HepG2 (cell line): ENCODE data around the gene ENTREP3. TPM values are rescaled to one million over a fixed set of nuclear protein-coding genes. Genes with fewer than 3 reads are reported as not detected.

Experiments used
- CBFB ChIP-seq: sonication (generic); formaldehyde crosslinking; IDR thresholded peaks from 2 replicates; pipeline ENCODE4 v1.4.0; 2020; ENCODE audit warnings: missing genetic modification reagents
- HMGXB4 ChIP-seq, 2 experiments: sonication (generic) in 1 of 2; formaldehyde crosslinking in 1 of 2; IDR thresholded peaks; 2 replicates each; pipeline versions ENCODE4 v1.4.0 to v1.6.1; 2018 to 2020; ENCODE audit warnings: missing genetic modification reagents in 2 of 2, borderline replicate concordance in 1 of 2, low read depth in 1 of 2, mild to moderate bottlenecking in 1 of 2, missing biosample characterization in 1 of 2
- HNF1A ChIP-seq, 2 experiments: sonication (generic) in 1 of 2; formaldehyde crosslinking in 1 of 2; IDR thresholded peaks; 2 replicates each; pipeline versions ENCODE4 v1.4.0 to v1.6.1; 2016 to 2020; ENCODE audit warnings: borderline replicate concordance in 1 of 2, low read depth in 1 of 2, mild to moderate bottlenecking in 1 of 2, missing genetic modification reagents in 1 of 2
- PRDM4 ChIP-seq: sonication (generic); formaldehyde crosslinking; IDR thresholded peaks from 2 replicates; pipeline ENCODE4 v1.9.0; 2021; ENCODE audit warnings: missing genetic modification reagents, borderline replicate concordance
- STAG1 ChIP-seq: sonication (generic); formaldehyde crosslinking; IDR thresholded peaks from 2 replicates; pipeline ENCODE4 v1.4.0; 2020; ENCODE audit warnings: missing genetic modification reagents
- ZNF652 ChIP-seq: IDR thresholded peaks from 2 replicates; pipeline ENCODE4 v1.6.1; 2016; ENCODE audit warnings: low read depth, borderline replicate concordance
- ZSCAN22 ChIP-seq: sonication (generic); formaldehyde crosslinking; IDR thresholded peaks from 2 replicates; pipeline ENCODE4 v1.4.0; 2020; ENCODE audit warnings: mild to moderate bottlenecking, missing genetic modification reagents
- polyA plus RNA-seq, 8 experiments: library from polyadenylated mRNA; depleted of rRNA in 3 of 8; stranded (reverse) in 7 of 8; unstranded in 1 of 8; fragments of >200 nt; fragmentation: Illumina TruSeq in 4 of 8; extraction: Trizol in 4 of 8; gene quantifications; 2 replicates each; pipeline versions ENCODE4 v1.2.1 to v1.2.3, GENCODE V29; 2011 to 2016; ENCODE audit warnings: low read depth in 4 of 8, missing spikeins in 1 of 8, mixed read lengths in 1 of 8; ENCODE audit not compliant: insufficient read depth in 1 of 8
- total RNA-seq, 5 experiments: library from RNA; depleted of rRNA; stranded (reverse); fragments of >200 nt; fragmentation: Illumina TruSeq; extraction: Trizol; gene quantifications; 2 replicates each; pipeline ENCODE4 v1.2.3, GENCODE V29; 2016; ENCODE audit warnings: low read depth in 1 of 5
- TF ChIP-seq, protein P1 (sequence below): sonication (generic); formaldehyde crosslinking; IDR thresholded peaks from 2 replicates; pipeline ENCODE4 v1.4.0; 2020; ENCODE audit warnings: missing genetic modification reagents
- TF ChIP-seq, protein P2 (sequence below): sonication (generic); IDR thresholded peaks from 2 replicates; pipeline ENCODE4 v1.6.1; 2016; ENCODE audit warnings: low read depth, borderline replicate concordance

ENTREP3 gene
- total and polyA plus RNA-seq, 2 of the 13 experiments (the other 11 are each of a cell fraction or from before 2014, with no cell fraction given), result 4.1 to 9.9 TPM

DNA sequence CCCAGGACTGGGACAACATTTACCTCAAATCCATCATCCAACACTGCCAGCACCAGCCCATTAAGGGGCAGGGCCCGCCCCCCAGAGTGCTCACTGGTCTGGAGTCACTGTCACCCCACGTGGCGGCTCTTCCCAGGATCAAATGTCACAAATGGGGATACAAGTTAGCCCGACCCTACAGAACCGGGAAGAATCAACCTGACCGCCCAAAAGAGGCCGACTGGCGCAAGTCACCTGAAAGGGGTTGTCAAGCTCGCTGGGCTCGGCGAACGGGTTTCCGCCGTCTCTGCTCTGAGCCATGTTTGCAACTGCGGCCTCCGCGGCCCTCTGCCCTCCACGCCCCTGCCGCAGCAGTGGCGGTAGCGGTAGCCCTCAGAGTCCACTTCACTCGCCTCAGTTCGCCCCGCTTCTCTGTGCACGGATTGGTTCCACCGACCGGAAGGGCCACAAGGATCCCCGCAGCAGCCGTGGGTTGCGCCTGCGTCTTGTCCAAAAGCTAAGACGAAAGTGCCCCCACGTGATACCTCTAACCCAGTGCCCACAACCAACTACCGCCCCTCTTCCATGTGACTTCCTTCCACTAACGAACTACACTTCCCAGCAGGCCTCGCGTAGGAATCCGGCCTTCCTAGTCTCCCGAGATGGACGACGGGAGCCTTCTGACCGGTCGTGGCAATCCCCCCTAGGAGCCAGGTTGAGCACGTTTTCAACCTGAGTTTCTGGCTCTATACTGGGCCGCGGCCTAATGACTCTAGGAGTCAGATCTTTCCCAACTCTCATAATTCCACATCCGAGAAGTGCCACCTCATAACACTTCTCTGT is 6.8 kb upstream of the ENTREP3 start, which contains the start of gene SCAMP3 (continued):
- TF ChIP-seq, protein P1, sequence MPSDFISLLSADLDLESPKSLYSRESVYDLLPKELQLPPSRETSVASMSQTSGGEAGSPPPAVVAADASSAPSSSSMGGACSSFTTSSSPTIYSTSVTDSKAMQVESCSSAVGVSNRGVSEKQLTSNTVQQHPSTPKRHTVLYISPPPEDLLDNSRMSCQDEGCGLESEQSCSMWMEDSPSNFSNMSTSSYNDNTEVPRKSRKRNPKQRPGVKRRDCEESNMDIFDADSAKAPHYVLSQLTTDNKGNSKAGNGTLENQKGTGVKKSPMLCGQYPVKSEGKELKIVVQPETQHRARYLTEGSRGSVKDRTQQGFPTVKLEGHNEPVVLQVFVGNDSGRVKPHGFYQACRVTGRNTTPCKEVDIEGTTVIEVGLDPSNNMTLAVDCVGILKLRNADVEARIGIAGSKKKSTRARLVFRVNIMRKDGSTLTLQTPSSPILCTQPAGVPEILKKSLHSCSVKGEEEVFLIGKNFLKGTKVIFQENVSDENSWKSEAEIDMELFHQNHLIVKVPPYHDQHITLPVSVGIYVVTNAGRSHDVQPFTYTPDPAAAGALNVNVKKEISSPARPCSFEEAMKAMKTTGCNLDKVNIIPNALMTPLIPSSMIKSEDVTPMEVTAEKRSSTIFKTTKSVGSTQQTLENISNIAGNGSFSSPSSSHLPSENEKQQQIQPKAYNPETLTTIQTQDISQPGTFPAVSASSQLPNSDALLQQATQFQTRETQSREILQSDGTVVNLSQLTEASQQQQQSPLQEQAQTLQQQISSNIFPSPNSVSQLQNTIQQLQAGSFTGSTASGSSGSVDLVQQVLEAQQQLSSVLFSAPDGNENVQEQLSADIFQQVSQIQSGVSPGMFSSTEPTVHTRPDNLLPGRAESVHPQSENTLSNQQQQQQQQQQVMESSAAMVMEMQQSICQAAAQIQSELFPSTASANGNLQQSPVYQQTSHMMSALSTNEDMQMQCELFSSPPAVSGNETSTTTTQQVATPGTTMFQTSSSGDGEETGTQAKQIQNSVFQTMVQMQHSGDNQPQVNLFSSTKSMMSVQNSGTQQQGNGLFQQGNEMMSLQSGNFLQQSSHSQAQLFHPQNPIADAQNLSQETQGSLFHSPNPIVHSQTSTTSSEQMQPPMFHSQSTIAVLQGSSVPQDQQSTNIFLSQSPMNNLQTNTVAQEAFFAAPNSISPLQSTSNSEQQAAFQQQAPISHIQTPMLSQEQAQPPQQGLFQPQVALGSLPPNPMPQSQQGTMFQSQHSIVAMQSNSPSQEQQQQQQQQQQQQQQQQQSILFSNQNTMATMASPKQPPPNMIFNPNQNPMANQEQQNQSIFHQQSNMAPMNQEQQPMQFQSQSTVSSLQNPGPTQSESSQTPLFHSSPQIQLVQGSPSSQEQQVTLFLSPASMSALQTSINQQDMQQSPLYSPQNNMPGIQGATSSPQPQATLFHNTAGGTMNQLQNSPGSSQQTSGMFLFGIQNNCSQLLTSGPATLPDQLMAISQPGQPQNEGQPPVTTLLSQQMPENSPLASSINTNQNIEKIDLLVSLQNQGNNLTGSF (CRISPR knock-in tag), result 0 out of 2 replicates have a peak, but pooled peaks have one; percentile 67
- TF ChIP-seq PRDM4 (CRISPR knock-in tag) (peak; percentile 44; the same call in 1 of the 2 replicates), ZSCAN22 (CRISPR knock-in tag) (no peak), CBFB (no peak), ZNF652 (CRISPR knock-in tag) (no peak; the same call in 1 of the 2 replicates), HNF1A (IDR thresholded peaks at IDR 0.05; ENCODE audit: low read depth) (no peak), HNF1A (CRISPR knock-in tag; IDR thresholded peaks at IDR 0.05; ENCODE audit: borderline replicate concordance) (no peak; the same call in 1 of the 2 replicates), STAG1 (CRISPR knock-in tag) (no peak), HMGXB4 (CRISPR knock-in tag; IDR thresholded peaks at IDR 0.05; ENCODE audit: borderline replicate concordance in 1 of 2, low read depth in 1 of 2) (peak; percentile 39 to 75; a peak in 2 of 4 replicates)
- TF ChIP-seq, protein P2, sequence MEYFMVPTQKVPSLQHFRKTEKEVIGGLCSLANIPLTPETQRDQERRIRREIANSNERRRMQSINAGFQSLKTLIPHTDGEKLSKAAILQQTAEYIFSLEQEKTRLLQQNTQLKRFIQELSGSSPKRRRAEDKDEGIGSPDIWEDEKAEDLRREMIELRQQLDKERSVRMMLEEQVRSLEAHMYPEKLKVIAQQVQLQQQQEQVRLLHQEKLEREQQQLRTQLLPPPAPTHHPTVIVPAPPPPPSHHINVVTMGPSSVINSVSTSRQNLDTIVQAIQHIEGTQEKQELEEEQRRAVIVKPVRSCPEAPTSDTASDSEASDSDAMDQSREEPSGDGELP, result peak; percentile 52; the same call in 1 of the 2 replicates
